PC-3 (cell line): ENCODE measurements around the gene ARHGAP26. TPM values are rescaled to one million over a fixed set of nuclear protein-coding genes. Genes with fewer than 3 reads are reported as not detected.
"Not testable (repeated sequence)": the region's sequence is repeated elsewhere in the genome, so short reads cannot be mapped to it uniquely, and the experiment has no call there.

Experiments
- ATAC-seq: fragments of 200-7000 bp; cut with Tn5 transposase; 2 replicates; pipeline ENCODE4 v1.9.1; 2020; ENCODE audit warnings: mild to moderate bottlenecking, moderate library complexity
- BruUV-seq: library from RNA; stranded (reverse); fragments of 400-500 nt; replicated peaks from 2 replicates; lab custom pipeline; 2021; lab: Mats Ljungman, UMichigan
- CTCF ChIA-PET: fragments of 300-600 bp; sonication (Branson Sonifier 250); formaldehyde crosslinking; loops from one replicate; lab custom pipeline; 2022; ENCODE audit warnings: antibody characterized with exemption; lab: Charles Lee
- POLR2A ChIA-PET: fragments of 300-600 bp; sonication (Branson Sonifier 250); formaldehyde crosslinking; loops from one replicate; lab custom pipeline; 2022; ENCODE audit warnings: antibody characterized with exemption; ENCODE audit not compliant: unreplicated experiment; lab: Charles Lee
- DNase-seq: peaks from one replicate; pipeline ENCODE4 v3.0.0-alpha.2; 2015
- H2AFZ ChIP-seq: fragments of 300-600 bp; sonication (generic); 2 replicates; pipeline ENCODE4 v1.6.0; 2016; ENCODE audit warnings: antibody characterized with exemption, low read length
- H3F3A ChIP-seq: fragments of 300-600 bp; sonication (generic); one replicate; pipeline ENCODE4 v1.6.0; 2017; ENCODE audit warnings: antibody characterized with exemption, low read length, control low read depth, mild to moderate bottlenecking; ENCODE audit not compliant: unreplicated experiment
- H3K27ac ChIP-seq: fragments of 300-600 bp; sonication (generic); 2 replicates; pipeline ENCODE4 v1.5.1; 2016; ENCODE audit warnings: mild to moderate bottlenecking, low read length
- H3K27me3 ChIP-seq: fragments of 300-600 bp; sonication (generic); 2 replicates; pipeline ENCODE4 v1.6.1; 2016; ENCODE audit warnings: low read length, mixed read lengths
- H3K36me3 ChIP-seq: fragments of 300-600 bp; sonication (generic); 2 replicates; pipeline ENCODE4 v1.6.1; 2016; ENCODE audit warnings: low read depth, mixed run types, low read length, mixed read lengths
- H3K4me1 ChIP-seq: fragments of 300-600 bp; sonication (generic); 2 replicates; pipeline ENCODE4 v1.5.1; 2016; ENCODE audit warnings: low read length; ENCODE audit not compliant: insufficient read depth
- H3K4me2 ChIP-seq: fragments of 300-600 bp; sonication (generic); 2 replicates; pipeline ENCODE4 v1.6.0; 2016; ENCODE audit warnings: low read length
- H3K4me3 ChIP-seq: fragments of 300-600 bp; sonication (generic); 2 replicates; pipeline ENCODE4 v1.5.1; 2016; ENCODE audit warnings: mild to moderate bottlenecking, low read length, mixed read lengths
- H3K79me2 ChIP-seq: fragments of 300-600 bp; sonication (generic); 2 replicates; pipeline ENCODE4 v1.6.1; 2017; ENCODE audit warnings: low read length, mixed read lengths
- H3K9ac ChIP-seq: fragments of 300-600 bp; sonication (generic); 2 replicates; pipeline ENCODE4 v1.6.0; 2016; ENCODE audit warnings: mild to moderate bottlenecking, low read length
- H3K9me2 ChIP-seq: fragments of 300-600 bp; sonication (generic); replicated peaks from 2 replicates; pipeline ENCODE4 v1.6.1; 2016; ENCODE audit warnings: mixed run types, low read length, mixed read lengths
- H3K9me3 ChIP-seq: fragments of 300-600 bp; sonication (generic); 2 replicates; pipeline ENCODE4 v1.6.1; 2016; ENCODE audit warnings: low read length, mixed read lengths
- H4K20me1 ChIP-seq: fragments of 300-600 bp; sonication (generic); 2 replicates; pipeline ENCODE4 v1.6.1; 2016; ENCODE audit warnings: low read length, mixed read lengths
- EZH2 ChIP-seq: fragments of 300-600 bp; sonication (generic); IDR thresholded peaks from one replicate; pipeline ENCODE4 v1.6.1; 2017; ENCODE audit warnings: antibody characterized with exemption, mild to moderate bottlenecking, low read length; ENCODE audit not compliant: unreplicated experiment
- EZH2phosphoT487 ChIP-seq: fragments of 300-600 bp; sonication (generic); IDR thresholded peaks from 2 replicates; pipeline ENCODE4 v1.6.1; 2018; ENCODE audit warnings: mild to moderate bottlenecking, antibody characterized with exemption, low read length, borderline replicate concordance
- intact Hi-C: fragments of 100-400 bp; cut with micrococcal nuclease; formaldehyde crosslinking; loops from 2 replicates; pipeline ENCODE4 v1.9.0; 2023
- total RNA-seq: library from RNA; depleted of rRNA; stranded (reverse); fragments of >200 nt; gene quantifications from 2 replicates; pipeline ENCODE4 v1.2.3, GENCODE V29; 2014
- TF ChIP-seq, protein P1 (sequence below): fragments of 300-600 bp; sonication (generic); conservative IDR thresholded peaks from 2 replicates; pipeline ENCODE4 v1.5.1; 2017; ENCODE audit warnings: antibody characterized with exemption, low read depth, mild to moderate bottlenecking, low read length

ARHGAP26 gene
- total RNA-seq, 1 experiment from 2014 or later = 11.7 TPM

DNA sequence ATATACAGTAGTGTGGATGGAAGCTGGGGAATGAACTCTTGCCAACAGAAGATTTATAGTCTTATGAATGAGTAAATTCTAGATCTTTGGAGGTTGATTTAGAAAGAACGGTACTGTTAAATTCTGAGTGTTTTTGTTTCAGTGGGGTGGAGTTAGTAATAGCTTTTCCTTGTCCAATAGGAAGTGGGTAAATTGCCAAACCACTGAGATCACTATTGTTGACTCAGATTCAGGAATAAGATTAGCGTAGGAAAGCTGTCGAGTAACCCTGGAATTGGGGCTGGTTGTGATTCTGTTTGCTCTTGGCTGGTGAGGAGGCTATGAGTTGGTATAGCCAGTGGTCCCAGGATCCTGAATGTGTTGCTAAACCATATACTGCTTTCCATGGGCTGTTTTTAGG lies 155.6 kb downstream of the ARHGAP26 start:
- intact Hi-C loops = loop anchor here (2.0 to 10.0 kb wide), 3 partner anchors 477 to 1259 kb away; partner anchors contain the start of gene NR3C1
- H3K27ac ChIP-seq = peak overlapping the region; percentile 72
- CTCF ChIA-PET = no interaction called here
- peak overlapping the region; percentile 58 for H3K4me2 ChIP-seq
- no peaks in the 10 kb centered on the region for H3K27me3 ChIP-seq
- POLR2A ChIA-PET = no interaction called here
- H4K20me1 ChIP-seq = no peaks in the 10 kb centered on the region
- no peaks in the 10 kb centered on the region for H3K9me3 ChIP-seq
- no peaks in the 10 kb centered on the region for H3K9me2 ChIP-seq
- peak; percentile 92 for DNase-seq
- H3K4me3 ChIP-seq = no peak overlapping the region
- H3K36me3 ChIP-seq = no peaks in the 10 kb centered on the region
- H3K79me2 ChIP-seq = no peaks in the 10 kb centered on the region
- no peaks in the 10 kb centered on the region for H3F3A ChIP-seq
- H3K4me1 ChIP-seq = peaks cover 31% of the 10 kb centered on the region
- no peak overlapping the region for H2AFZ ChIP-seq
- peak overlapping the region; percentile 39; the same call in 1 of the 2 replicates for H3K9ac ChIP-seq
- peak; percentile 89 for ATAC-seq
- TF ChIP-seq EZH2phosphoT487 = no peak
- no peak for TF ChIP-seq EZH2
- TF ChIP-seq, protein P1, sequence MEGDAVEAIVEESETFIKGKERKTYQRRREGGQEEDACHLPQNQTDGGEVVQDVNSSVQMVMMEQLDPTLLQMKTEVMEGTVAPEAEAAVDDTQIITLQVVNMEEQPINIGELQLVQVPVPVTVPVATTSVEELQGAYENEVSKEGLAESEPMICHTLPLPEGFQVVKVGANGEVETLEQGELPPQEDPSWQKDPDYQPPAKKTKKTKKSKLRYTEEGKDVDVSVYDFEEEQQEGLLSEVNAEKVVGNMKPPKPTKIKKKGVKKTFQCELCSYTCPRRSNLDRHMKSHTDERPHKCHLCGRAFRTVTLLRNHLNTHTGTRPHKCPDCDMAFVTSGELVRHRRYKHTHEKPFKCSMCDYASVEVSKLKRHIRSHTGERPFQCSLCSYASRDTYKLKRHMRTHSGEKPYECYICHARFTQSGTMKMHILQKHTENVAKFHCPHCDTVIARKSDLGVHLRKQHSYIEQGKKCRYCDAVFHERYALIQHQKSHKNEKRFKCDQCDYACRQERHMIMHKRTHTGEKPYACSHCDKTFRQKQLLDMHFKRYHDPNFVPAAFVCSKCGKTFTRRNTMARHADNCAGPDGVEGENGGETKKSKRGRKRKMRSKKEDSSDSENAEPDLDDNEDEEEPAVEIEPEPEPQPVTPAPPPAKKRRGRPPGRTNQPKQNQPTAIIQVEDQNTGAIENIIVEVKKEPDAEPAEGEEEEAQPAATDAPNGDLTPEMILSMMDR = no peak
- no TSS peak for BruUV-seq

DNA sequence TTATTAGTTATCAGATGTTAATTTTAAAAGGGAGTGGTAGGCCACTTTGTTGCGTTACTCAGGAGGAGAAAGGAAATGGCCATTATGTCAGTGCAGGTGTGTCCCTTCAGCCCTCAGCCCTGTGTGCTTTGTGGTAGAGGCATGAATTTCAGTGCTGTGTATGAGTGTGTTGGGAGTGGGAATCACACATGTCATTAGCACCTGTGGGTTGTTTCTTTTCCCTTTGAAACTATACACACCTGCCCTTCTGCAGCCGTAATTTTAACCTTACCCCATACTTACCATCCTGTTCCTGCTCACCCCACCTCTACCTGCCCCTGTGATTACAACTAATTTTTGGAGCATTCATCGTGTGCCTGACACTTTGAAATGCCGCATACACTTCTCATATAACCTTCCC lies 156.4 kb downstream of the ARHGAP26 start:
- POLR2A ChIA-PET = interaction anchor here (0.6 kb wide), 1 partner anchor 8 kb away, joined by 3 read pairs; no protein-coding TSS in a partner anchor
- intact Hi-C loops = loop anchor here (10.0 kb wide), 2 partner anchors 1038 to 1258 kb away; no protein-coding TSS in a partner anchor
- no peaks in the 10 kb centered on the region for H3K36me3 ChIP-seq

DNA sequence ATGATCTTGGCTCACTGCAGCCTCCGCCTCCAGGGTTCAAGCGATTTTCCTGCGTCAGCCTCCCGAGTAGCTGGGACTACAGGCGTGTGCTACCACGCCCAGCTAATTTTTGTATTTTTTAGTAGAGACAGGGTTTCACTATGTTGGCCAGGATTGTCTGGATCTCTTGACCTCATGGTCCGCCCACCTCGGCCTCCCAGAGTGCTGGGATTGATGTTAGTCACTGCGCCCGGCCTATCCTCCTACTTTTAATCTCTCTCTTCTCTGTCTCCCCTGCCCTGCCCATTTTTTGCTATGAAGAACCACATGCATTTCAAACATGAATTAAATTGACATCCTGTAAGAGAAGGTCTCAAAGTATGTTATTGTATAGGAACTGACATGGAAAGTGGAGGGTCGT lies 158.8 kb downstream of the ARHGAP26 start:
- H3F3A ChIP-seq, H3K9me2 ChIP-seq, H3K9me3 ChIP-seq, H2AFZ ChIP-seq, H3K79me2 ChIP-seq, H3K4me3 ChIP-seq, H3K27ac ChIP-seq, H3K36me3 ChIP-seq, H3K4me2 ChIP-seq, DNase-seq, H3K27me3 ChIP-seq, POLR2A ChIA-PET, BruUV-seq, ATAC-seq, H4K20me1 ChIP-seq, CTCF ChIA-PET, H3K9ac ChIP-seq: not testable (repeated sequence)
- H3K4me1 ChIP-seq = peaks cover 17% of the 10 kb centered on the region
- intact Hi-C loops = loop anchor here (10.0 kb wide), 2 partner anchors 1036 to 1256 kb away; no protein-coding TSS in a partner anchor

More for the DNA sequence above, 156.4 kb downstream of the ARHGAP26 start:
- TF ChIP-seq EZH2 (no peak), EZH2phosphoT487 (no peak)
- TF ChIP-seq, protein P1 = no peak
- H3K4me2 ChIP-seq = peak overlapping the region; percentile 58
- no peaks in the 10 kb centered on the region for H3K27me3 ChIP-seq
- peaks cover 31% of the 10 kb centered on the region for H3K4me1 ChIP-seq
- ATAC-seq (no peak), DNase-seq (no peak)
- H4K20me1 ChIP-seq = no peaks in the 10 kb centered on the region
- no peaks in the 10 kb centered on the region for H3K9me3 ChIP-seq
- H3F3A ChIP-seq = no peaks in the 10 kb centered on the region
- no peaks in the 10 kb centered on the region for H3K9me2 ChIP-seq
- no peak overlapping the region for H2AFZ ChIP-seq
- CTCF ChIA-PET = no interaction called here
- BruUV-seq = no TSS peak
- no peak overlapping the region; the same call in 1 of the 2 replicates for H3K9ac ChIP-seq
- peak overlapping the region; percentile 72 for H3K27ac ChIP-seq
- H3K79me2 ChIP-seq = no peaks in the 10 kb centered on the region
- no peak overlapping the region for H3K4me3 ChIP-seq
